Measurements from ENCODE around the gene PPP4R2. TPM values are rescaled to one million over a fixed set of nuclear protein-coding genes. Genes with fewer than 3 reads are reported as not detected.

PPP4R2 gene
- total and polyA plus RNA-seq, 2 of the 8 experiments (the other 6 are each of a cell fraction or from before 2014, with no cell fraction given), result 11.5 to 89.9 TPM

DNA sequence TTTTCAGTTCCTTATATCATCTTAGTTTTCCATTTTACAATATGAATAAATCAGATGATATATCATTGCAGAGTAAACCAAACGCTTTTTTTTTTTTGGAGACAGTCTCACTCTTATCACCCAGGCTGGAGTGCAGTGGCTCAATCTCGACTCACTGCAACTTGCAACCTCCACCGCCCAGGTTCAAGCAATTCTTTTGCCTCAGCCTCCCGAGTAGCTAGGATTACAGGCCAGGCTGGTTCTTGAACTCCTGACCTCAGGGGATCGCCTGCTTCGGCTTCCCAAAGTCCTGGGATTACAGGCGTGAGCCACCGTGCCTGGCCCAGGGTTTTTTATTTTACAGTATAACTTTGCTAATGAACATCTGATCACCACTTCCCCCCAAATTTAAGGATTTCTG is 59.0 kb downstream of the PPP4R2 start:
- no peak overlapping the region for H2AK5ac ChIP-seq (ENCODE audit: low read depth, low read length)
- peaks cover 0 to 5% (median 0%) of the 10 kb centered on the region in 4 experiments; a peak in 1 of 8 replicates for H3K36me3 ChIP-seq (ENCODE audit: control insufficient read depth in 2 of 4, insufficient read depth in 4 of 4, low read length in 3 of 4)
- CTCF ChIA-PET (ENCODE audit: partially characterized antibody), result interaction anchor here (0.6 to 6.2 kb wide), 15 partner anchors 11 to 160 kb away, joined by 3 to 41 read pairs (median 4); no protein-coding TSS in a partner anchor

More for the DNA sequence above, 59.0 kb downstream of the PPP4R2 start:
- H2BK20ac ChIP-seq (ENCODE audit: low read length), result no peak overlapping the region
- no peak overlapping the region for H3K27ac ChIP-seq (ENCODE audit: low read depth, low read length)
- H3K9me3 ChIP-seq (ENCODE audit: insufficient read depth in 2 of 2, low read depth in 1 of 2, low read length in 1 of 2), result no peaks in the 10 kb centered on the region
- no peaks in the 10 kb centered on the region for H3K27me3 ChIP-seq (replicated peaks in 1 of 4; ENCODE audit: control insufficient read depth in 3 of 4, extremely low read depth in 1 of 4, insufficient read depth in 3 of 4, low read length in 3 of 4)
- POLR2A ChIA-PET (ENCODE audit: partially characterized antibody), result interaction anchor here (1.4 to 1.5 kb wide), 2 partner anchors 11 to 168 kb away, joined by 3 to 6 read pairs; partner anchors contain the start of gene GXYLT2
- FAIRE-seq, result no peak
- H4K91ac ChIP-seq (replicated peaks; ENCODE audit: insufficient read length, low read length), result no peak overlapping the region
- no peak overlapping the region for H3K56ac ChIP-seq (replicated peaks; ENCODE audit: insufficient read length, low read depth, low read length)
- no peak overlapping the region for H3K4ac ChIP-seq (replicated peaks; ENCODE audit: insufficient read length, low read depth, low read length)
- no peak overlapping the region for H3K14ac ChIP-seq (ENCODE audit: insufficient read length)
- no peak overlapping the region for H3K4me3 ChIP-seq (ENCODE audit: extremely low read depth in 1 of 4, insufficient read depth in 2 of 4, low read depth in 3 of 4, low read length in 4 of 4)
- peaks cover 2 to 5% of the 10 kb centered on the region in 2 experiments for H4K20me1 ChIP-seq (replicated peaks in 1 of 2; ENCODE audit: control insufficient read depth in 1 of 2, insufficient read depth in 2 of 2, low read length in 2 of 2)
- H2AFZ ChIP-seq (ENCODE audit: low read length), result no peak overlapping the region
- no peaks in the 10 kb centered on the region for H3K23me2 ChIP-seq (ENCODE audit: low read depth, low read length)
- no peak overlapping the region for H2BK120ac ChIP-seq (replicated peaks; ENCODE audit: low read depth, low read length)
- no peak overlapping the region for H3K9ac ChIP-seq (replicated peaks in 1 of 4; ENCODE audit: extremely low read depth in 1 of 4, low read depth in 3 of 4, low read length in 3 of 4)
- no peak overlapping the region for H3K23ac ChIP-seq (ENCODE audit: insufficient read length)
- no peaks in the 10 kb centered on the region for H3K4me1 ChIP-seq (replicated peaks in 1 of 4; ENCODE audit: control insufficient read depth in 3 of 4, insufficient read depth in 4 of 4, low read length in 3 of 4)
- H2BK5ac ChIP-seq (ENCODE audit: low read depth, low read length), result no peak overlapping the region
- DNase-seq (ENCODE audit: low read depth in 1 of 2, low spot score in 2 of 2), result no peak
- WGBS, 2 experiments (ENCODE audit: extremely low coverage in 1 of 2, insufficient coverage in 1 of 2, insufficient read length in 1 of 2, insufficient replicate concordance in 2 of 2, low coverage in 1 of 2, low lambda C conversion rate in 2 of 2, missing lambda C conversion rate in 1 of 2), result 82% methylated on average over 8 of the region's 8 CpGs; no CpG with 5 or more reads in 1 of the 2 experiments
- TF ChIP-seq GABPA (IDR thresholded peaks at IDR 0.05; ENCODE audit: borderline replicate concordance, insufficient read depth, low read length), result no peak
- peaks cover 0 to 27% of the 10 kb centered on the region in 2 experiments; a peak in 3 of 4 replicates for H3K79me2 ChIP-seq (ENCODE audit: control insufficient read depth in 1 of 2, insufficient read depth in 2 of 2, low read length in 2 of 2)
- H2BK15ac ChIP-seq (ENCODE audit: low read length), result no peak overlapping the region
- H3K18ac ChIP-seq (ENCODE audit: extremely low read depth, low read length), result no peak overlapping the region
- H3K4me2 ChIP-seq (ENCODE audit: insufficient read depth in 1 of 2, low read depth in 2 of 2, low read length in 2 of 2), result no peak overlapping the region
- H4K8ac ChIP-seq (ENCODE audit: extremely low read depth, insufficient read depth, low read length), result no peak overlapping the region
- no peak overlapping the region for H4K5ac ChIP-seq (ENCODE audit: insufficient read length, low read depth, low read length)
- no peaks in the 10 kb centered on the region for H3K79me1 ChIP-seq (ENCODE audit: low read depth, low read length)
- no peak overlapping the region for H2BK12ac ChIP-seq (ENCODE audit: low read depth, low read length)

Measured in H1 (cell line).